ENCODE results near the gene THSD4. TPM values are rescaled to one million over a fixed set of nuclear protein-coding genes. Genes with fewer than 3 reads are reported as not detected.
"Not testable (repeated sequence)": the region's sequence is repeated elsewhere in the genome, so short reads cannot be mapped to it uniquely, and the experiment has no call there.

Gene THSD4
- total and polyA plus RNA-seq, 4 donors: 6.0 to 42.4 (median 18.5) TPM

GRCh38 chr15:71261909-71262308, 146.6 kb downstream of the THSD4 start:
- Histone ChIP-seq H3K9ac (ENCODE audit: insufficient read depth in 1 of 2, low read length in 2 of 2) (no peak overlapping the region), H3K9me3 (ENCODE audit: control insufficient read depth in 4 of 4, insufficient read depth in 3 of 4, low read length in 3 of 4) (no peaks in the 10 kb centered on the region), H3K36me3 (ENCODE audit: control insufficient read depth in 4 of 4, insufficient read depth in 4 of 4, low read length in 4 of 4) (no peaks in the 10 kb centered on the region), H3K27ac (ENCODE audit: low read depth in 1 of 2, low read length in 1 of 2) (no peak overlapping the region), H3K4me3 (no peak overlapping the region), H3K4me1 (ENCODE audit: control insufficient read depth in 5 of 5, insufficient read depth in 5 of 5, low read length in 5 of 5) (peaks cover 0 to 4% (median 2%) of the 10 kb centered on the region in 5 donors), H3K27me3 (ENCODE audit: control insufficient read depth in 3 of 3, insufficient read depth in 3 of 3, low read length in 2 of 3) (no peaks in the 10 kb centered on the region)
- ATAC-seq (ENCODE audit: insufficient read depth, low FRiP score) (no peak), DNase-seq (no peak)
- 63 to 67% methylated on average over 6 of the region's 6 CpGs for WGBS, 2 donors
- TF ChIP-seq CTCF (IDR thresholded peaks at IDR 0.05; ENCODE audit: control extremely low read depth, extremely low read depth): no peak

GRCh38 chr15:71262599-71262998, 147.3 kb downstream of the THSD4 start:
- no peaks in the 10 kb centered on the region for H3K36me3 ChIP-seq (ENCODE audit: control insufficient read depth in 4 of 4, insufficient read depth in 4 of 4, low read length in 4 of 4)
- H3K9ac ChIP-seq (ENCODE audit: insufficient read depth in 1 of 2, low read length in 2 of 2): no peak overlapping the region
- WGBS, 2 donors: 65 to 74% methylated on average over 3 of the region's 3 CpGs
- DNase-seq (no peak), ATAC-seq (ENCODE audit: insufficient read depth, low FRiP score) (no peak)
- no peaks in the 10 kb centered on the region for H3K27me3 ChIP-seq (ENCODE audit: control insufficient read depth in 3 of 3, insufficient read depth in 3 of 3, low read length in 2 of 3)
- peaks cover 0 to 4% (median 0%) of the 10 kb centered on the region in 5 donors for H3K4me1 ChIP-seq (ENCODE audit: control insufficient read depth in 5 of 5, insufficient read depth in 5 of 5, low read length in 5 of 5)
- TF ChIP-seq CTCF (IDR thresholded peaks at IDR 0.05; ENCODE audit: control extremely low read depth, extremely low read depth): no peak
- no peaks in the 10 kb centered on the region for H3K9me3 ChIP-seq (ENCODE audit: control insufficient read depth in 4 of 4, insufficient read depth in 3 of 4, low read length in 3 of 4)
- H3K4me3 ChIP-seq: no peak overlapping the region
- H3K27ac ChIP-seq (ENCODE audit: low read depth in 1 of 2, low read length in 1 of 2): no peak overlapping the region

GRCh38 chr15:71265606-71266005, 150.3 kb downstream of the THSD4 start:
- not testable (repeated sequence) for H3K4me3 ChIP-seq; DNase-seq; H3K27ac ChIP-seq (ENCODE audit: low read depth in 1 of 2, low read length in 1 of 2); H3K9ac ChIP-seq (ENCODE audit: insufficient read depth in 1 of 2, low read length in 2 of 2); H3K27me3 ChIP-seq (ENCODE audit: control insufficient read depth in 3 of 3, insufficient read depth in 3 of 3, low read length in 2 of 3); H3K36me3 ChIP-seq (ENCODE audit: control insufficient read depth in 4 of 4, insufficient read depth in 4 of 4, low read length in 4 of 4); H3K9me3 ChIP-seq (ENCODE audit: control insufficient read depth in 4 of 4, insufficient read depth in 3 of 4, low read length in 3 of 4); H3K4me1 ChIP-seq (ENCODE audit: control insufficient read depth in 5 of 5, insufficient read depth in 5 of 5, low read length in 5 of 5); ATAC-seq (ENCODE audit: insufficient read depth, low FRiP score)
- 58 to 70% methylated on average over 10 to 11 of the region's 11 CpGs for WGBS, 2 donors

GRCh38 chr15:71271327-71271726, 156.1 kb downstream of the THSD4 start:
- no peak overlapping the region for H3K9ac ChIP-seq (ENCODE audit: insufficient read depth in 1 of 2, low read length in 2 of 2)
- no peaks in the 10 kb centered on the region for H3K27me3 ChIP-seq (ENCODE audit: control insufficient read depth in 3 of 3, insufficient read depth in 3 of 3, low read length in 2 of 3)
- TF ChIP-seq CTCF (IDR thresholded peaks at IDR 0.05; ENCODE audit: control extremely low read depth, extremely low read depth): no peak
- peaks cover 0 to 10% (median 0%) of the 10 kb centered on the region in 5 donors for H3K4me1 ChIP-seq (ENCODE audit: control insufficient read depth in 5 of 5, insufficient read depth in 5 of 5, low read length in 5 of 5)
- no peak overlapping the region for H3K4me3 ChIP-seq
- no peak overlapping the region for H3K27ac ChIP-seq (ENCODE audit: low read depth in 1 of 2, low read length in 1 of 2)
- H3K36me3 ChIP-seq (ENCODE audit: control insufficient read depth in 4 of 4, insufficient read depth in 4 of 4, low read length in 4 of 4): no peaks in the 10 kb centered on the region
- H3K9me3 ChIP-seq (ENCODE audit: control insufficient read depth in 4 of 4, insufficient read depth in 3 of 4, low read length in 3 of 4): no peaks in the 10 kb centered on the region
- no peak for ATAC-seq (ENCODE audit: insufficient read depth, low FRiP score)
- DNase-seq: no peak

Measured in lung (tissue), 12 donors.